H9 (cell line): ENCODE results near the gene TFF3. TPM values are rescaled to one million over a fixed set of nuclear protein-coding genes. Genes with fewer than 3 reads are reported as not detected.

ENCODE experiments used
- DNase-seq: peaks from one replicate; pipeline ENCODE4 v3.0.0-alpha.2; 2017
- H2AFZ ChIP-seq: one replicate; pipeline ENCODE4 v1.6.1; 2013; ENCODE audit warnings: mild to moderate bottlenecking, low read length, control low read depth, moderate library complexity
- H2AK5ac ChIP-seq: 2 replicates; pipeline ENCODE4 v1.6.1; 2013; ENCODE audit warnings: low read length, control low read depth, mixed read lengths; ENCODE audit not compliant: insufficient read length
- H2BK120ac ChIP-seq: one replicate; pipeline ENCODE4 v1.6.1; 2013; ENCODE audit warnings: low read depth, mild to moderate bottlenecking, low read length, control low read depth, inconsistent platforms; ENCODE audit not compliant: poor library complexity, severe bottlenecking
- H2BK12ac ChIP-seq: 2 replicates; pipeline ENCODE4 v1.6.1; 2013; ENCODE audit warnings: low read length, control low read depth, mixed read lengths, low read depth; ENCODE audit not compliant: insufficient read length
- H2BK15ac ChIP-seq: 2 replicates; pipeline ENCODE4 v1.6.1; 2013; ENCODE audit warnings: low read depth, low read length, control low read depth
- H2BK20ac ChIP-seq: one replicate; pipeline ENCODE4 v1.6.1; 2013; ENCODE audit warnings: low read depth, mild to moderate bottlenecking, low read length, control low read depth, inconsistent platforms; ENCODE audit not compliant: poor library complexity, severe bottlenecking
- H2BK5ac ChIP-seq: 2 replicates; pipeline ENCODE4 v1.6.1; 2013; ENCODE audit warnings: low read length, control low read depth, mixed read lengths; ENCODE audit not compliant: insufficient read length
- H3K14ac ChIP-seq: 2 replicates; pipeline ENCODE4 v1.6.1; 2013; ENCODE audit warnings: low read length, control low read depth; ENCODE audit not compliant: insufficient read depth
- H3K18ac ChIP-seq: 2 replicates; pipeline ENCODE4 v1.6.1; 2013; ENCODE audit warnings: low read depth, mild to moderate bottlenecking, mixed read lengths, low read length, control low read depth; ENCODE audit not compliant: insufficient read length
- H3K23ac ChIP-seq: 2 replicates; pipeline ENCODE4 v1.6.1; 2013; ENCODE audit warnings: low read length, control low read depth, mixed read lengths, low read depth; ENCODE audit not compliant: insufficient read length
- H3K23me2 ChIP-seq: 2 replicates; pipeline ENCODE4 v1.6.1; 2013; ENCODE audit warnings: low read depth, mild to moderate bottlenecking, mixed read lengths, low read length, control low read depth; ENCODE audit not compliant: insufficient read length, poor library complexity, severe bottlenecking
- H3K27ac ChIP-seq: 2 replicates; pipeline ENCODE4 v1.5.1; 2013; ENCODE audit warnings: low read length, control low read depth, mixed read lengths, low read depth; ENCODE audit not compliant: insufficient read length
- H3K27me3 ChIP-seq: 2 replicates; pipeline ENCODE4 v1.6.1; 2013; ENCODE audit warnings: low read length, control low read depth, inconsistent platforms; ENCODE audit not compliant: insufficient read depth
- H3K4ac ChIP-seq: 2 replicates; pipeline ENCODE4 v1.6.1; 2013; ENCODE audit warnings: low read depth, mild to moderate bottlenecking, control low read depth, inconsistent platforms, low read length, moderate library complexity
- H3K4me1 ChIP-seq: 2 replicates; pipeline ENCODE4 v1.6.1; 2013; ENCODE audit warnings: low read length, control low read depth, inconsistent platforms; ENCODE audit not compliant: insufficient read depth
- H3K4me2 ChIP-seq: 2 replicates; pipeline ENCODE4 v1.6.1; 2013; ENCODE audit warnings: low read length, control low read depth, mixed read lengths; ENCODE audit not compliant: insufficient read length, insufficient read depth
- H3K56ac ChIP-seq: 2 replicates; pipeline ENCODE4 v1.6.1; 2013; ENCODE audit warnings: low read depth, mild to moderate bottlenecking, mixed read lengths, low read length, control low read depth; ENCODE audit not compliant: insufficient read length
- H3K79me1 ChIP-seq: 2 replicates; pipeline ENCODE4 v1.6.1; 2013; ENCODE audit warnings: low read depth, mild to moderate bottlenecking, moderate library complexity, low read length, control low read depth, inconsistent platforms; ENCODE audit not compliant: insufficient read depth, poor library complexity, severe bottlenecking
- H3K79me2 ChIP-seq: 2 replicates; pipeline ENCODE4 v1.6.1; 2013; ENCODE audit warnings: low read length, control low read depth, inconsistent platforms; ENCODE audit not compliant: insufficient read depth
- H3K9ac ChIP-seq: 2 replicates; pipeline ENCODE4 v1.6.1; 2013; ENCODE audit warnings: low read length, control low read depth, mixed read lengths; ENCODE audit not compliant: insufficient read length; ENCODE audit errors: extremely low read depth
- H3K9me3 ChIP-seq: one replicate; pipeline ENCODE4 v1.6.1; 2013; ENCODE audit warnings: low read depth, low read length, inconsistent platforms; ENCODE audit not compliant: control insufficient read depth
- H3T11ph ChIP-seq: one replicate; pipeline ENCODE4 v1.6.1; 2013; ENCODE audit warnings: mild to moderate bottlenecking, low read length, control low read depth, inconsistent platforms
- H4K20me1 ChIP-seq: one replicate; pipeline ENCODE4 v1.6.1; 2013; ENCODE audit not compliant: control insufficient read depth, insufficient read length, insufficient read depth
- H4K5ac ChIP-seq: 2 replicates; pipeline ENCODE4 v1.6.1; 2013; ENCODE audit warnings: low read depth, mild to moderate bottlenecking, mixed read lengths, low read length, control low read depth; ENCODE audit not compliant: insufficient read length
- H4K8ac ChIP-seq: replicated peaks from 2 replicates; pipeline ENCODE4 v1.6.1; 2013; ENCODE audit warnings: low read length, control low read depth, mixed read lengths, low read depth; ENCODE audit not compliant: insufficient read length
- H4K91ac ChIP-seq: 2 replicates; pipeline ENCODE4 v1.6.1; 2013; ENCODE audit warnings: low read depth, mild to moderate bottlenecking, moderate library complexity, mixed read lengths, low read length, control low read depth; ENCODE audit not compliant: insufficient read length
- H3K27ac Mint-ChIP-seq, 3 experiments: 2 replicates in 2 of 3; 3 replicates in 1 of 3; pipeline ENCODE4 v1.8.0; 2020 to 2021; ENCODE audit warnings: mixed read lengths in 3 of 3, mild to moderate bottlenecking in 1 of 3, moderate library complexity in 1 of 3
- H3K27me3 Mint-ChIP-seq: 2 replicates; pipeline ENCODE4 v1.8.0; 2021; ENCODE audit warnings: low read depth, mild to moderate bottlenecking, moderate library complexity, mixed read lengths
- H3K36me3 Mint-ChIP-seq, 3 experiments: 2 replicates in 2 of 3; 3 replicates in 1 of 3; pipeline ENCODE4 v1.8.0; 2020 to 2021; ENCODE audit warnings: low read depth in 3 of 3, mixed read lengths in 3 of 3; ENCODE audit not compliant: insufficient read depth in 1 of 3
- H3K4me1 Mint-ChIP-seq, 2 experiments: 2 replicates each; pipeline ENCODE4 v1.8.0; 2020; ENCODE audit warnings: mixed read lengths in 2 of 2
- H3K4me3 Mint-ChIP-seq, 2 experiments: 2 replicates in 1 of 2; 3 replicates in 1 of 2; pipeline ENCODE4 v1.8.0; 2020 to 2021; ENCODE audit warnings: mild to moderate bottlenecking in 2 of 2, mixed read lengths in 2 of 2, moderate library complexity in 1 of 2
- H3K9me3 Mint-ChIP-seq, 2 experiments: 2 replicates in 1 of 2; 3 replicates in 1 of 2; pipeline ENCODE4 v1.8.0; 2020; ENCODE audit warnings: mild to moderate bottlenecking in 2 of 2, mixed read lengths in 2 of 2, moderate library complexity in 1 of 2
- WGBS: extraction: QIAGEN DNeasy Blood & Tissue Kit; methylation state at CpG from one replicate; pipeline ENCODE4 v1.1.7; 2013; ENCODE audit warnings: missing lambda C conversion rate, low lambda C conversion rate, mixed read lengths; ENCODE audit not compliant: insufficient read length; ENCODE audit errors: extremely low coverage; 5-methylcytosine and 5-hydroxymethylcytosine counted together
- total RNA-seq: library from RNA; stranded (reverse); gene quantifications from 2 replicates; pipeline ENCODE4 v1.2.1, GENCODE V29; 2021
- TF ChIP-seq, protein P1 (sequence below): fragments of 200-600 bp; sonication (generic); conservative IDR thresholded peaks from 3 replicates; pipeline ENCODE4 v1.8.0; 2021; ENCODE audit warnings: antibody characterized with exemption, mild to moderate bottlenecking

TFF3 gene
- total RNA-seq, 1 experiment from 2014 or later, result 1.5 TPM

GRCh38 chr21:42363312-42363711 is 48.1 kb upstream of the TFF3 start:
- H3K23me2 ChIP-seq, result no peaks in the 10 kb centered on the region
- no peak overlapping the region for H2AFZ ChIP-seq
- Mint-ChIP-seq H3K36me3 (peaks cover 0 to 5% (median 4%) of the 10 kb centered on the region in 3 experiments; a peak in 5 of 7 replicates), H3K27ac (no peak overlapping the region), H3K4me1 (peaks cover 0 to 2% of the 10 kb centered on the region in 2 experiments; a peak in 1 of 4 replicates), H3K27me3 (peaks cover 5% of the 10 kb centered on the region), H3K9me3 (peaks cover 9 to 13% of the 10 kb centered on the region in 2 experiments), H3K4me3 (no peak overlapping the region)
- no peak overlapping the region for H2AK5ac ChIP-seq
- H3T11ph ChIP-seq, result no peak overlapping the region
- no peak overlapping the region for H3K27ac ChIP-seq
- no peak overlapping the region for H4K5ac ChIP-seq
- H3K4me2 ChIP-seq, result no peak overlapping the region
- no peak overlapping the region for H3K23ac ChIP-seq
- no peak overlapping the region for H2BK15ac ChIP-seq
- H3K4me1 ChIP-seq, result no peaks in the 10 kb centered on the region; the same call in 1 of the 2 replicates
- no peak overlapping the region for H2BK20ac ChIP-seq
- H2BK5ac ChIP-seq, result no peak overlapping the region
- no peak overlapping the region for H3K18ac ChIP-seq
- no peak overlapping the region for H2BK120ac ChIP-seq
- TF ChIP-seq, protein P1, sequence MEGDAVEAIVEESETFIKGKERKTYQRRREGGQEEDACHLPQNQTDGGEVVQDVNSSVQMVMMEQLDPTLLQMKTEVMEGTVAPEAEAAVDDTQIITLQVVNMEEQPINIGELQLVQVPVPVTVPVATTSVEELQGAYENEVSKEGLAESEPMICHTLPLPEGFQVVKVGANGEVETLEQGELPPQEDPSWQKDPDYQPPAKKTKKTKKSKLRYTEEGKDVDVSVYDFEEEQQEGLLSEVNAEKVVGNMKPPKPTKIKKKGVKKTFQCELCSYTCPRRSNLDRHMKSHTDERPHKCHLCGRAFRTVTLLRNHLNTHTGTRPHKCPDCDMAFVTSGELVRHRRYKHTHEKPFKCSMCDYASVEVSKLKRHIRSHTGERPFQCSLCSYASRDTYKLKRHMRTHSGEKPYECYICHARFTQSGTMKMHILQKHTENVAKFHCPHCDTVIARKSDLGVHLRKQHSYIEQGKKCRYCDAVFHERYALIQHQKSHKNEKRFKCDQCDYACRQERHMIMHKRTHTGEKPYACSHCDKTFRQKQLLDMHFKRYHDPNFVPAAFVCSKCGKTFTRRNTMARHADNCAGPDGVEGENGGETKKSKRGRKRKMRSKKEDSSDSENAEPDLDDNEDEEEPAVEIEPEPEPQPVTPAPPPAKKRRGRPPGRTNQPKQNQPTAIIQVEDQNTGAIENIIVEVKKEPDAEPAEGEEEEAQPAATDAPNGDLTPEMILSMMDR, result no peak
- H3K79me1 ChIP-seq, result no peaks in the 10 kb centered on the region
- H3K56ac ChIP-seq, result no peak overlapping the region
- no CpG with 5 or more reads among the region's 8 CpGs for WGBS
- H3K27me3 ChIP-seq, result no peaks in the 10 kb centered on the region
- no peaks in the 10 kb centered on the region for H4K20me1 ChIP-seq
- H3K4ac ChIP-seq, result no peak overlapping the region
- H3K14ac ChIP-seq, result no peak overlapping the region
- H2BK12ac ChIP-seq, result no peak overlapping the region
- H3K9me3 ChIP-seq, result no peaks in the 10 kb centered on the region
- no peak overlapping the region for H4K8ac ChIP-seq
- no peaks in the 10 kb centered on the region for H3K79me2 ChIP-seq
- no peak for DNase-seq
- no peak overlapping the region for H3K9ac ChIP-seq
- no peak overlapping the region for H4K91ac ChIP-seq
